ENCODE measurements around the gene RYR2. TPM values are rescaled to one million over a fixed set of nuclear protein-coding genes. Genes with fewer than 3 reads are reported as not detected.

The RYR2 gene
- total RNA-seq, 4 donors from 2014 or later = 0.20 to 0.60 (median 0.32) TPM

GRCh38 chr1:237180256-237180655 is 138.3 kb downstream of the RYR2 start:
- H3K36me3 ChIP-seq = no peaks in the 10 kb centered on the region
- no peak for DNase-seq (ENCODE audit: low spot score in 2 of 2)
- H3K4me1 ChIP-seq = no peaks in the 10 kb centered on the region
- no peaks in the 10 kb centered on the region for H3K9me3 ChIP-seq
- H3K27me3 ChIP-seq = no peaks in the 10 kb centered on the region
- WGBS, 2 donors = 63 to 68% methylated on average over 2 of the region's 2 CpGs
- no peak overlapping the region for H3K4me3 ChIP-seq
- TF ChIP-seq CTCF (IDR thresholded peaks at IDR 0.05) (no peak), POLR2A (IDR thresholded peaks at IDR 0.05) (no peak), EP300 (IDR thresholded peaks at IDR 0.05) (no peak)
- no peak overlapping the region for H3K27ac ChIP-seq

- H3K9me3 ChIP-seq = no peaks in the 10 kb centered on the region
- WGBS, 2 donors = 84 to 88% methylated on average over 12 of the region's 12 CpGs
- H3K4me1 ChIP-seq = no peaks in the 10 kb centered on the region
- no peak for DNase-seq (ENCODE audit: low spot score in 2 of 2)
- H3K36me3 ChIP-seq = no peaks in the 10 kb centered on the region
- H3K27me3 ChIP-seq = no peaks in the 10 kb centered on the region
- H3K27ac ChIP-seq = no peak overlapping the region
- no peak overlapping the region for H3K4me3 ChIP-seq
- TF ChIP-seq CTCF (IDR thresholded peaks at IDR 0.05) (no peak), POLR2A (IDR thresholded peaks at IDR 0.05) (no peak), EP300 (IDR thresholded peaks at IDR 0.05) (no peak)
These were observed 139.8 kb downstream of the RYR2 start for GRCh38 chr1:237181743-237182317.

- H3K27me3 ChIP-seq = no peaks in the 10 kb centered on the region
- H3K4me1 ChIP-seq = no peaks in the 10 kb centered on the region
- no peak overlapping the region for H3K4me3 ChIP-seq
- H3K36me3 ChIP-seq = no peaks in the 10 kb centered on the region
- TF ChIP-seq CTCF (IDR thresholded peaks at IDR 0.05) (no peak), POLR2A (IDR thresholded peaks at IDR 0.05) (no peak)
- H3K9me3 ChIP-seq = no peaks in the 10 kb centered on the region
- DNase-seq (ENCODE audit: low spot score in 2 of 2) = no peak
- 75 to 77% methylated on average over 7 of the region's 7 CpGs for WGBS, 2 donors
- no peak overlapping the region for H3K27ac ChIP-seq
These were observed 142.1 kb downstream of the RYR2 start for GRCh38 chr1:237183963-237184540.

- Histone ChIP-seq H3K9me3 (no peaks in the 10 kb centered on the region), H3K4me3 (no peak overlapping the region), H3K36me3 (no peaks in the 10 kb centered on the region), H3K27ac (no peak overlapping the region), H3K4me1 (no peaks in the 10 kb centered on the region), H3K27me3 (no peaks in the 10 kb centered on the region)
- no peak for DNase-seq (ENCODE audit: low spot score in 2 of 2)
- 49 to 57% methylated on average over 8 of the region's 8 CpGs for WGBS, 2 donors
- TF ChIP-seq EP300 (IDR thresholded peaks at IDR 0.05) = no peak
- TF ChIP-seq POLR2A (IDR thresholded peaks at IDR 0.05) = no peak
- no peak for TF ChIP-seq CTCF (IDR thresholded peaks at IDR 0.05)
These were observed 144.7 kb downstream of the RYR2 start for GRCh38 chr1:237186675-237187074.

GRCh38 chr1:237187842-237188241 is 145.9 kb downstream of the RYR2 start:
- WGBS, 2 donors = 86% methylated on average over 3 of the region's 3 CpGs
- no peaks in the 10 kb centered on the region for H3K4me1 ChIP-seq
- H3K27me3 ChIP-seq = no peaks in the 10 kb centered on the region
- H3K9me3 ChIP-seq = no peaks in the 10 kb centered on the region
- H3K27ac ChIP-seq = no peak overlapping the region
- no peaks in the 10 kb centered on the region for H3K36me3 ChIP-seq
- TF ChIP-seq POLR2A (IDR thresholded peaks at IDR 0.05) = no peak
- TF ChIP-seq EP300 (IDR thresholded peaks at IDR 0.05) = no peak
- TF ChIP-seq CTCF (IDR thresholded peaks at IDR 0.05) = no peak
- DNase-seq (ENCODE audit: low spot score in 2 of 2) = no peak
- H3K4me3 ChIP-seq = no peak overlapping the region

Measured in tibial nerve (tissue), 4 donors.